ENCODE results near the gene RYR2. TPM values are rescaled to one million over a fixed set of nuclear protein-coding genes. Genes with fewer than 3 reads are reported as not detected.
A peak's percentile ranks its signal among the peaks of the same experiment; 100 is the strongest.

RYR2 gene
- total RNA-seq, 4 donors from 2014 or later: 0.20 to 0.60 (median 0.32) TPM

- H3K27ac ChIP-seq: no peak overlapping the region
Measured at GRCh38 chr1:237386362-237387143, 344.6 kb downstream of the RYR2 start.

GRCh38 chr1:237387144-237387505 lies 345.1 kb downstream of the RYR2 start:
- WGBS, 2 donors: 86 to 94% methylated on average over 5 of the region's 5 CpGs
- Histone ChIP-seq H3K27me3 (no peaks in the 10 kb centered on the region), H3K4me3 (no peak overlapping the region), H3K36me3 (no peaks in the 10 kb centered on the region), H3K27ac (no peak overlapping the region), H3K4me1 (no peaks in the 10 kb centered on the region), H3K9me3 (peaks cover 0 to 5% (median 0%) of the 10 kb centered on the region in 4 donors)
- TF ChIP-seq, protein P1, sequence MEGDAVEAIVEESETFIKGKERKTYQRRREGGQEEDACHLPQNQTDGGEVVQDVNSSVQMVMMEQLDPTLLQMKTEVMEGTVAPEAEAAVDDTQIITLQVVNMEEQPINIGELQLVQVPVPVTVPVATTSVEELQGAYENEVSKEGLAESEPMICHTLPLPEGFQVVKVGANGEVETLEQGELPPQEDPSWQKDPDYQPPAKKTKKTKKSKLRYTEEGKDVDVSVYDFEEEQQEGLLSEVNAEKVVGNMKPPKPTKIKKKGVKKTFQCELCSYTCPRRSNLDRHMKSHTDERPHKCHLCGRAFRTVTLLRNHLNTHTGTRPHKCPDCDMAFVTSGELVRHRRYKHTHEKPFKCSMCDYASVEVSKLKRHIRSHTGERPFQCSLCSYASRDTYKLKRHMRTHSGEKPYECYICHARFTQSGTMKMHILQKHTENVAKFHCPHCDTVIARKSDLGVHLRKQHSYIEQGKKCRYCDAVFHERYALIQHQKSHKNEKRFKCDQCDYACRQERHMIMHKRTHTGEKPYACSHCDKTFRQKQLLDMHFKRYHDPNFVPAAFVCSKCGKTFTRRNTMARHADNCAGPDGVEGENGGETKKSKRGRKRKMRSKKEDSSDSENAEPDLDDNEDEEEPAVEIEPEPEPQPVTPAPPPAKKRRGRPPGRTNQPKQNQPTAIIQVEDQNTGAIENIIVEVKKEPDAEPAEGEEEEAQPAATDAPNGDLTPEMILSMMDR (IDR thresholded peaks at IDR 0.05): no peak
- no peak for TF ChIP-seq EP300 (IDR thresholded peaks at IDR 0.05)
- no peak for TF ChIP-seq POLR2A (IDR thresholded peaks at IDR 0.05)
- no peak for DNase-seq (ENCODE audit: low spot score in 2 of 2)

More at GRCh38 chr1:237386362-237387143, 344.6 kb downstream of the RYR2 start:
- no peak for DNase-seq (ENCODE audit: low spot score in 2 of 2)
- H3K4me1 ChIP-seq: no peaks in the 10 kb centered on the region
- no peak overlapping the region for H3K4me3 ChIP-seq
- TF ChIP-seq, protein P1 (IDR thresholded peaks at IDR 0.05): peak in 4 of 5 experiments; percentile 9 to 35 (median 14)
- no peak for TF ChIP-seq POLR2A (IDR thresholded peaks at IDR 0.05)
- H3K9me3 ChIP-seq: peaks cover 0 to 5% (median 0%) of the 10 kb centered on the region in 4 donors
- WGBS, 2 donors: 56 to 63% methylated on average over 8 of the region's 8 CpGs
- no peaks in the 10 kb centered on the region for H3K36me3 ChIP-seq
- H3K27me3 ChIP-seq: no peaks in the 10 kb centered on the region

GRCh38 chr1:237390823-237391222 lies 348.8 kb downstream of the RYR2 start:
- Histone ChIP-seq H3K36me3 (no peaks in the 10 kb centered on the region), H3K4me3 (no peak overlapping the region), H3K4me1 (no peaks in the 10 kb centered on the region), H3K9me3 (peaks cover 0 to 5% (median 0%) of the 10 kb centered on the region in 4 donors), H3K27me3 (no peaks in the 10 kb centered on the region), H3K27ac (no peak overlapping the region)
- no peak for DNase-seq (ENCODE audit: low spot score in 2 of 2)
- WGBS, 2 donors: 55 to 58% methylated on average over 3 of the region's 3 CpGs
- TF ChIP-seq EP300 (IDR thresholded peaks at IDR 0.05) (no peak), POLR2A (IDR thresholded peaks at IDR 0.05) (no peak)
- TF ChIP-seq, protein P1 (IDR thresholded peaks at IDR 0.05): no peak

DNA sequence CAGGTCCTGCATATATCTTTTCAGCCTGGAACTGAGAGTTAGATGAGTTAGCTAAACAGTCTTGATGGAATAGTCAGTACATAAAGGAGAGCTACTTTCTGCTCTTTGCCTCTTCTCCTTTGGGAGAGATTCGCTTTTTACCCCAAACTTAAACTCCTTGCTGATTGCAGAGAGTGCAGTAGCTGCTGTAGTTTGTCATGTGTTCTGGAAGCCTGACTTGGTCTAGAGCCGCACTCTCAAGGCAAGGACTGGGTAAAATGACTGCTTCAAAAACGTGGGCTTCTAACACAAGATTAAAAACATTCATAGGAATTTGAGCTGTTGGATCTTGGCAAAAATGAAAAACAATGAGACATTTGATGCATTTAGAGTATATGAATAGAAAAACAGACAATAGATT lies 351.6 kb downstream of the RYR2 start:
- H3K27ac ChIP-seq: no peak overlapping the region
- H3K27me3 ChIP-seq: no peaks in the 10 kb centered on the region
- no peak for DNase-seq (ENCODE audit: low spot score in 2 of 2)
- no peaks in the 10 kb centered on the region for H3K4me1 ChIP-seq
- no peak for TF ChIP-seq EP300 (IDR thresholded peaks at IDR 0.05)
- no peak for TF ChIP-seq POLR2A (IDR thresholded peaks at IDR 0.05)
- TF ChIP-seq, protein P1 (IDR thresholded peaks at IDR 0.05): no peak
- H3K4me3 ChIP-seq: no peak overlapping the region
- no peaks in the 10 kb centered on the region for H3K36me3 ChIP-seq
- peaks cover 0 to 9% (median 0%) of the 10 kb centered on the region in 4 donors for H3K9me3 ChIP-seq
- WGBS, 2 donors: 35 to 39% methylated on average over 3 of the region's 3 CpGs

DNA sequence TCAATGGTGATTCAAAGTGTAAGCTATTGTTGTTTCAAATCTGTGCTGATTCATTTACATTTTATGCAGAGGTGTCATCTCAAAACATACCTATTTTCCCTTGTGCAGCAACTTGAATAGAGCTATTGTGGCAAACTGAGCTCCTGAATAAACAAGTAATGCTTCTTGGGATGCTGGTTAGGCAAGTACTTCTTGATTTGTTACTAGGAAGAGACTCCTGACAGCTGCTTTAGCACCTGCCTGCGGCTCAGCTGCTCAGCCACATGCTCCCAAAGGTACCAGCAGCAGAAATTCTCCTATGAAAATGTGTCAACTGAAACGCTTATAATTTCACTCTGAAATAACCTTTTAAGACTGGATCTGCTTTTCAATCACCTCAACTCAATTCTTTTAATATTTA lies 352.3 kb downstream of the RYR2 start:
- no peaks in the 10 kb centered on the region for H3K36me3 ChIP-seq
- 54 to 75% methylated on average over 2 of the region's 2 CpGs for WGBS, 2 donors
- peaks cover 0 to 15% (median 0%) of the 10 kb centered on the region in 4 donors for H3K9me3 ChIP-seq
- DNase-seq (ENCODE audit: low spot score in 2 of 2): no peak
- H3K4me3 ChIP-seq: no peak overlapping the region
- H3K27ac ChIP-seq: no peak overlapping the region
- no peaks in the 10 kb centered on the region for H3K27me3 ChIP-seq
- TF ChIP-seq, protein P1 (IDR thresholded peaks at IDR 0.05): no peak
- TF ChIP-seq POLR2A (IDR thresholded peaks at IDR 0.05): no peak
- TF ChIP-seq EP300 (IDR thresholded peaks at IDR 0.05): no peak
- no peaks in the 10 kb centered on the region for H3K4me1 ChIP-seq

Measured in tibial nerve (tissue), 4 donors.